HG02759 (cell line): ENCODE data around the gene MLC1.

Experiments
- ATAC-seq: cut with Tn5 transposase; IDR thresholded peaks from one replicate; pipeline ENCODE4 v1.9.1; 2021; ENCODE audit warnings: mild to moderate bottlenecking, moderate library complexity; ENCODE audit not compliant: unreplicated experiment

Gene MLC1

DNA sequence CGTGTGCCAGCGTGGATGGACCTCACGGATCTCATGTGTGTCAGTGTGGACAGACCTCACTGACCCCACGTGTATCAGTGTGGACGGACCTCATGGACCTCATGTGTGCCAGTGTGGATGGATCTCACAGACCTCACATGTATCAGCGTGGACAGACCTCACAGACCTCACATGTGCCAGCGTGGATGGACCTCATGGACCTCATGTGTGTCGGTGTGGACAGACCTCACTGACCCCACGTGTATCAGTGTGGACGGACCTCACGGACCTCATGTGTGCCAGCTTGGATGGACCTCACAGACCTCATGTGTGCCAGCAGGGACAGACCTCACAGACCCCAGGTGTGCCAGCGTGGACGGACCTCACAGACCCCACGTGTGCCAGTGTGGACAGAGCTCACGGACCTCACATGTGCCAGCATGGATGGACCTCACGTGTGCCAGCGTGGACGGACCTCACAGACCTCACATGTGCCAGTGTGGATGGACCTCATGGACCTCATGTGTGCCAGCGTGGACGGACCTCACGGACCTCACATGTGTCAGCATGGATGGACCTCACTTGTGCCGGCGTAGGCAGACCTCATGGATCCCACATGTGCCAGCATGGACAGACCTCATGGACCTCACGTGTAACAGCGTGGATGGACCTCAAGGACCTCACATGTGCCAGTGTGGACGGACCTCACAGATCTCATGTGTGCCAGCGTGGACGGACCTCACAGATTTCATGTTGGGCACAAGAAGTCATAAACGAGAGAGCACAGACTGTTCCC lies 45.4 kb downstream of the MLC1 start:
- ATAC-seq = no peak

- ATAC-seq = no peak
These were observed 49.1 kb downstream of the MLC1 start for GRCh38 chr22:50035976-50036724.

GRCh38 chr22:50035131-50035881 lies 49.9 kb downstream of the MLC1 start:
- ATAC-seq = no peak

- ATAC-seq = no peak
These were observed 50.8 kb downstream of the MLC1 start for GRCh38 chr22:50034126-50035081.

- no peak for ATAC-seq
These were observed 52.2 kb downstream of the MLC1 start for GRCh38 chr22:50032941-50033601.

DNA sequence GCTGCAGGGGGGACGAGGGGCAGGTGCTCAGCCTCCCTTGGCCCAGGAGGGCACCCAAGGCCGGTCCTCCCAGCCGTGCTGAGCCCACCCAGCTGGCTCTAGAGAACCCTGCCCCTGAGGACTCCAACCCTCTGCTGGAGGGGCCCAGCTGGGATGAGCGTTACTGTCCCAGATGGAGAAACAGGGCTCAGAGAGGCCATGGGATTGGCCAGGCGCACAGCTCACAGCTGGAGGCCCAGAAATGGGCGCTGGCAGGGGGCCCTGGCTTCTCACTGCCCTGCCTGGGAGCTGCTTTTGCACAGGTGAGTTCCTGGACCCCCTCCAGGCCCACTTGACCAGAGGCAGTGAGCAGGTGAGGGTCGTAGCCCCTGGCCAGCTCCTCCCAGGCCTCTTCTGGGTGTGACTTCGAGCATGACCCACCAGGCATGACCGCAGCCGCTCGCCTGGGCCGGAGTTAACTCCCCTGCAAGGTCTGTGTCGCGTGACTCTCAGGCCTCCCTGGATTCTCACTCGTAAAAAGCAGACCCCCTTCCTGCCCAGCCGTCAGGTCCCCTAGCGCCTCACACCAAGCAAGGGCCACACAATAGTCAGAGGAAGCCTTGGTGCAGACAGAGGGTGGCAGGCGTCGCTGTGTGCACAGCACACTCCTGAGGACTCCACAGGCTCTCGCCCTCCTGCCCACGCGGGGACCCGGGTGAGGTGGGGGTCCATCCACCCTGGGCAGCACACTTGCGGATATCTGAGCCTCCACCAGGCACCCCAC lies 52.9 kb downstream of the MLC1 start:
- no peak for ATAC-seq

DNA sequence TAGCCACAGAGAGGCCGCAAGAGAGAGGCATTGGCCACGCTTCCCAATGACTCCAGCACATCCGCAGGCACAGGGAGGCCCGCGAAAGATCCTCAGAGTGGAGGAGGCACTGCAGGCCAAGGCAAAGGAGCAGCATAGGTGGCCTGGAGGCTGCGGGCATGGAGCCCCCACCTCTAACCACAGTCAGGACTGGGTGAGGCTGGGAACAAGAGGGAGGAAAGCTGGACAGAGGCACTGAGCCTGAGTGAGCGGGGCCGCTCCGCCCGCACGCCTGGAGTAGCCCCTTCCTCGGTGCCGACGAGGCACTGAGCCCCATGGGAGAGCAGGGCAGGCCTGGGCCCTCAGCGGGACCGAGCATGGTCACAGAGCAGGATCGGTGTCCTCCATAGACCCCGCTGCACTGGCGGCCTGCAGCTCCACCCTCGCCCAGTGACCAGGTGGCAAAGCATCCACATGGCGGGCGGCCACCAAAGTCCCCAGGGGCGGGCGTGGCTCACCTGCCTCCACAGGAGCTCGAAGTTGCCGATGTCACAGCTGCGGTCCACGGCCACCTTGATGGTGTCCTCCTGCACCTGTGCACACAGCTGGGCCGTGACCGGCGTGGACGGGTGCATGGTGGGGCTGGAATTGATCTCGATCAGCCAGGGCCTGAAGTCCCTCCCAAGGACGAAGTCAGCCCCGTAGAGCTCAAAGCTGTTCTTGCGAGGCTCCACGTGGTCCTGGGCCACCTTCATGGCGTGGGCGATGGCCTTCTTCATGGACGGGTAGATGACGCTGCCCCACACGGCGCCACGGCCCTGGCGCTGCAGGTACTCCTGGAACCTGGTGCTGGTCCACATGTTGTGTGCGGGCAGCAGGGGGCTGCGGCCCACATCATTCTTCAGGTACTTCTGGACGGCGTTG lies 53.8 kb downstream of the MLC1 start:
- ATAC-seq = no peak

- no peak for ATAC-seq
These were observed 54.7 kb downstream of the MLC1 start for GRCh38 chr22:50030297-50031188.

DNA sequence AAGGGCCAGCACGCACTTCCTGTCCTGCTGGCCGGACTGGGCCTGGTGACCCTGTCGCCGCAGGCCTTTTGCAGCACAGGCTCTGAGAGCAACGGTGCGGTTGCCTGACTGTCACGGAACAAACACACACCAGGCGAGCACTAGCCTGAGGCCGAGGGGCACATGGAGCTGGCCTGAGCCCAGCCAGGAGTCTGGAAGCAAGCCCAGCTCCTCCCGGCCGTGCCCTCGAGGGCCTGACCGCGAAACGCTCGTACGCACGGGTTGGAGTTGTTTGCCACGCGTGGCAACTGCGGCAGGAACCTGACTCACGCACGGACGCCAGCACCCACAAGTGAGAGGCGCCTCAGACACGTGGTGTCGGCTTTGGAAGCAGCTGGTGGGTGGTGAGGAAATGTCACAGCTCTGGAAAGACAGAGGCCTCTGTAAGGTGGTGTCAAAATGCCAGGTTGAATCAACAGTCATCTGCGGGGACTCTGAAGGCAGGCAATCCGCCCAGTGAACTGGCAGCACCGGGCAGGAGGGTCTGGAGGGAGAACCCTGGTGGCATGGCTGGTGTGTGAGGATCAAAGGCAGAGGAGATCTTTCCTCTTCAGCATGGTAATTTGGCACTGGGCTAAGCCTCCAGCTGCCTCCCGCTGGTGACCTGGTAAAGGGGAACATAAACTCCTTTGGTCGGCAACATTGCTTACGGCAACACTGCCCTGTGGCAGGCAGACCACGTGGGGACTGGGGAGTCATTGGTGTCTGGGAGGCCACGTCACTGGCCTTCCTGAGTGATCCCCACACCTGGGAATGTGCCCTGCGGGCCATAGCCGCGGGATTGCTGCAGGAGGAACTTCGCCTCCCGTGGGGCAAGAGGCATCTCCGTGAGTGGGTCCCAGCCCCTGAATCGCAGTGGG lies 57.3 kb downstream of the MLC1 start:
- ATAC-seq = no peak

- ATAC-seq = no peak
These were observed 59.2 kb downstream of the MLC1 start for GRCh38 chr22:50025993-50026392.

GRCh38 chr22:50022171-50022819 lies 62.9 kb downstream of the MLC1 start:
- ATAC-seq = no peak

- no peak for ATAC-seq
These were observed 64.6 kb downstream of the MLC1 start for GRCh38 chr22:50020606-50021005.

DNA sequence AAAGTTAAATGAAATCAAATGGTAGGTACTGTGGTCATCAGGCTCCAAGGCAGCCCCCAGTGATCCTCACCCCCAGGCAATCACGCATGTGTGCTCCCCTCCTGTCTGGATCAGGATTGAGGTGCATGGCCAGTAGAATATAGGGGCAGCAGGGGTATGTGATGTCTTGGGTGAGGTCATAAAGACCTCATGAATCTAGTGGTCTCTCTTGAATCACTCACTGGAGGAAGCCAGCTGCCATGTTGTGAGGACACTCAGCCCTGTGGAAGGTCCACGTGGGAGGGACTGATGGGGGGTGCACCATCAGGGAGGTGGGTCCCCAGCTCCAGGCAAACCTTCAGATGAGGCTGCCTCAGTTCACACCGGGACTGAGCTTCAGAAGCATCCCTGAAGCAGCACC lies 65.9 kb downstream of the MLC1 start:
- no peak for ATAC-seq

GRCh38 chr22:50018608-50019285 lies 66.5 kb downstream of the MLC1 start:
- no peak for ATAC-seq

- no peak for ATAC-seq
These were observed 67.5 kb downstream of the MLC1 start for GRCh38 chr22:50017701-50018224.
